ENCODE measurements around the gene DGKZ.

Gene DGKZ

GRCh38 chr11:46332568-46333393 lies 14.5 kb upstream of the DGKZ start:
- Histone ChIP-seq H3K4me3 (ENCODE audit: low read length) (no peak overlapping the region), H3K27me3 (ENCODE audit: low read depth, low read length) (peaks cover 17% of the 10 kb centered on the region), H3K9ac (ENCODE audit: low read length) (no peak overlapping the region), H3K27ac (ENCODE audit: low read length) (no peak overlapping the region), H3K4me2 (ENCODE audit: low read length) (no peak overlapping the region), H4K20me1 (ENCODE audit: insufficient read depth, low read length) (no peaks in the 10 kb centered on the region), H3K4me1 (ENCODE audit: low read length) (peaks cover 10% of the 10 kb centered on the region), H3K36me3 (replicated peaks; ENCODE audit: low read depth, low read length) (no peaks in the 10 kb centered on the region), H2AFZ (ENCODE audit: low read depth, low read length) (no peak overlapping the region), H3K79me2 (ENCODE audit: low read length) (no peaks in the 10 kb centered on the region), H3K9me3 (ENCODE audit: insufficient read depth, low read length) (no peaks in the 10 kb centered on the region)
- no peak for TF ChIP-seq CTCF (IDR thresholded peaks at IDR 0.05; ENCODE audit: low read depth, low read length)
- no peak for TF ChIP-seq EZH2phosphoT487 (IDR thresholded peaks at IDR 0.05; ENCODE audit: low read depth)

- H3K9me3 ChIP-seq (ENCODE audit: insufficient read depth, low read length): no peaks in the 10 kb centered on the region
- no peaks in the 10 kb centered on the region for H3K79me2 ChIP-seq (ENCODE audit: low read length)
- TF ChIP-seq CTCF (IDR thresholded peaks at IDR 0.05; ENCODE audit: low read depth, low read length): no peak
- H3K27me3 ChIP-seq (ENCODE audit: low read depth, low read length): peaks cover 14% of the 10 kb centered on the region
- no peaks in the 10 kb centered on the region for H3K36me3 ChIP-seq (replicated peaks; ENCODE audit: low read depth, low read length)
- peaks cover 10% of the 10 kb centered on the region for H3K4me1 ChIP-seq (ENCODE audit: low read length)
- H3K4me2 ChIP-seq (ENCODE audit: low read length): no peak overlapping the region
- H3K27ac ChIP-seq (ENCODE audit: low read length): no peak overlapping the region
- no peak overlapping the region for H3K9ac ChIP-seq (ENCODE audit: low read length)
- no peaks in the 10 kb centered on the region for H4K20me1 ChIP-seq (ENCODE audit: insufficient read depth, low read length)
- H3K4me3 ChIP-seq (ENCODE audit: low read length): no peak overlapping the region
- H2AFZ ChIP-seq (ENCODE audit: low read depth, low read length): no peak overlapping the region
These were observed 13.8 kb upstream of the DGKZ start for GRCh38 chr11:46333394-46333947.

GRCh38 chr11:46334211-46334610 lies 13.1 kb upstream of the DGKZ start:
- no peaks in the 10 kb centered on the region for H3K36me3 ChIP-seq (replicated peaks; ENCODE audit: low read depth, low read length)
- H3K27me3 ChIP-seq (ENCODE audit: low read depth, low read length): peaks cover 14% of the 10 kb centered on the region
- no peaks in the 10 kb centered on the region for H3K79me2 ChIP-seq (ENCODE audit: low read length)
- H2AFZ ChIP-seq (ENCODE audit: low read depth, low read length): no peak overlapping the region
- H3K9ac ChIP-seq (ENCODE audit: low read length): no peak overlapping the region
- no peak overlapping the region for H3K4me2 ChIP-seq (ENCODE audit: low read length)
- no peak overlapping the region for H3K4me3 ChIP-seq (ENCODE audit: low read length)
- TF ChIP-seq EZH2phosphoT487 (IDR thresholded peaks at IDR 0.05; ENCODE audit: low read depth): no peak
- TF ChIP-seq CTCF (IDR thresholded peaks at IDR 0.05; ENCODE audit: low read depth, low read length): no peak
- H3K4me1 ChIP-seq (ENCODE audit: low read length): peaks cover 10% of the 10 kb centered on the region
- no peaks in the 10 kb centered on the region for H4K20me1 ChIP-seq (ENCODE audit: insufficient read depth, low read length)
- no peak overlapping the region for H3K27ac ChIP-seq (ENCODE audit: low read length)
- H3K9me3 ChIP-seq (ENCODE audit: insufficient read depth, low read length): no peaks in the 10 kb centered on the region

GRCh38 chr11:46335271-46335670 lies 12.0 kb upstream of the DGKZ start:
- no peak overlapping the region for H3K4me3 ChIP-seq (ENCODE audit: low read length)
- H3K4me1 ChIP-seq (ENCODE audit: low read length): peaks cover 10% of the 10 kb centered on the region
- no peaks in the 10 kb centered on the region for H3K9me3 ChIP-seq (ENCODE audit: insufficient read depth, low read length)
- H4K20me1 ChIP-seq (ENCODE audit: insufficient read depth, low read length): no peaks in the 10 kb centered on the region
- TF ChIP-seq CTCF (IDR thresholded peaks at IDR 0.05; ENCODE audit: low read depth, low read length) (no peak), EZH2phosphoT487 (IDR thresholded peaks at IDR 0.05; ENCODE audit: low read depth) (no peak)
- peaks cover 4% of the 10 kb centered on the region for H3K27me3 ChIP-seq (ENCODE audit: low read depth, low read length)
- H3K79me2 ChIP-seq (ENCODE audit: low read length): no peaks in the 10 kb centered on the region
- H2AFZ ChIP-seq (ENCODE audit: low read depth, low read length): peak overlapping the region; percentile 12; the same call in 1 of the 2 replicates
- H3K27ac ChIP-seq (ENCODE audit: low read length): no peak overlapping the region
- H3K36me3 ChIP-seq (replicated peaks; ENCODE audit: low read depth, low read length): no peaks in the 10 kb centered on the region
- H3K9ac ChIP-seq (ENCODE audit: low read length): no peak overlapping the region; the same call in 1 of the 2 replicates
- no peak overlapping the region for H3K4me2 ChIP-seq (ENCODE audit: low read length)

All from OCI-LY3 (cell line).